Left renal cortex interstitium (tissue), 4 donors: ENCODE data around the gene C6orf62. TPM values are rescaled to one million over a fixed set of nuclear protein-coding genes. Genes with fewer than 3 reads are reported as not detected.
A peak's percentile ranks its signal among the peaks of the same experiment; 100 is the strongest.
"Not testable (repeated sequence)": the region's sequence is repeated elsewhere in the genome, so short reads cannot be mapped to it uniquely, and the experiment has no call there.

Experiments
- DNase-seq, 4 donors: peaks; one replicate each; pipeline ENCODE4 v3.0.0-alpha.2; 2013; ENCODE audit warnings: low read depth in 4 of 4, low spot score in 2 of 4, missing footprints in 1 of 4
- polyA plus RNA-seq, 4 donors: library from polyadenylated mRNA; unstranded; fragments of 120-200 nt; gene quantifications; one replicate each; pipeline ENCODE4 v1.2.1, GENCODE V29; 2013; ENCODE audit not compliant: insufficient read length in 4 of 4

Gene C6orf62
- polyA plus RNA-seq, 4 donors, result 120 to 148 (median 140) TPM

GRCh38 chr6:24668997-24669361 lies 50.0 kb downstream of the C6orf62 start:
- no peak for DNase-seq

- DNase-seq, result not testable (repeated sequence)
Observed at GRCh38 chr6:24668066-24668996, 50.6 kb downstream of the C6orf62 start.

- peak in 1 of 4 donors; percentile 24 for DNase-seq
Observed at GRCh38 chr6:24667378-24667803, 51.6 kb downstream of the C6orf62 start.

- peak; percentile 87 to 97 (median 97) for DNase-seq
Observed at GRCh38 chr6:24666641-24667377, 52.1 kb downstream of the C6orf62 start, which contains the start of the genes ACOT13 and TDP2. ACOT13 (plus strand) TSS chr6:24667077; CDS start chr6:24667264, 187 bp downstream. TDP2 (minus strand) TSS chr6:24666899; CDS start chr6:24666862, 37 bp downstream.

- DNase-seq, result peak in 1 of 4 donors; percentile 37
Observed at GRCh38 chr6:24666097-24666640, 52.8 kb downstream of the C6orf62 start.

GRCh38 chr6:24664046-24664987 lies 54.6 kb downstream of the C6orf62 start:
- no peak for DNase-seq

GRCh38 chr6:24663189-24663588 lies 55.8 kb downstream of the C6orf62 start:
- DNase-seq, result no peak

- no peak for DNase-seq
Observed at GRCh38 chr6:24662236-24662635, 56.7 kb downstream of the C6orf62 start.

- DNase-seq, result not testable (repeated sequence)
Observed at GRCh38 chr6:24661759-24662158, 57.2 kb downstream of the C6orf62 start.

GRCh38 chr6:24660105-24660504 lies 58.8 kb downstream of the C6orf62 start:
- no peak for DNase-seq

GRCh38 chr6:24659561-24659960 lies 59.4 kb downstream of the C6orf62 start:
- DNase-seq, result no peak

- DNase-seq, result no peak
Observed at GRCh38 chr6:24658573-24659560, 60.1 kb downstream of the C6orf62 start.

- no peak for DNase-seq
Observed at GRCh38 chr6:24655215-24655614, 63.7 kb downstream of the C6orf62 start.

Other genes starting within 250 kb of the C6orf62 start
- 1 to 10 TPM; 2.8 to 4.8 (median 3.8) TPM for gene GPLD1, start 229.6 kb downstream of the C6orf62 start, polyA plus RNA-seq
- gene ALDH5A1, start 224.2 kb downstream of the C6orf62 start, polyA plus RNA-seq, result 10 to 100 TPM; 25.9 to 33.4 (median 27.8) TPM
- gene KIAA0319, start 73.0 kb downstream of the C6orf62 start, polyA plus RNA-seq, result under 1 TPM; 0.28 to 0.46 (median 0.35) TPM
- gene TDP2, start 52.3 kb downstream of the C6orf62 start, polyA plus RNA-seq, result 10 to 100 TPM; 54.5 to 69.3 (median 62.6) TPM
- 10 to 100 TPM; 33.5 to 45.4 (median 35.0) TPM for gene ACOT13, start 52.1 kb downstream of the C6orf62 start, polyA plus RNA-seq
- 10 to 100 TPM; 51.8 to 67.4 (median 56.1) TPM for gene GMNN, start 55.8 kb upstream of the C6orf62 start, polyA plus RNA-seq
- not detected for gene ARMH2, start 79.8 kb upstream of the C6orf62 start, polyA plus RNA-seq
- 1 to 10 TPM; 6.0 to 8.8 (median 7.1) TPM for gene RIPOR2, start 216.8 kb upstream of the C6orf62 start, polyA plus RNA-seq